Measurements from ENCODE around the gene FHOD3.

FHOD3 gene

DNA sequence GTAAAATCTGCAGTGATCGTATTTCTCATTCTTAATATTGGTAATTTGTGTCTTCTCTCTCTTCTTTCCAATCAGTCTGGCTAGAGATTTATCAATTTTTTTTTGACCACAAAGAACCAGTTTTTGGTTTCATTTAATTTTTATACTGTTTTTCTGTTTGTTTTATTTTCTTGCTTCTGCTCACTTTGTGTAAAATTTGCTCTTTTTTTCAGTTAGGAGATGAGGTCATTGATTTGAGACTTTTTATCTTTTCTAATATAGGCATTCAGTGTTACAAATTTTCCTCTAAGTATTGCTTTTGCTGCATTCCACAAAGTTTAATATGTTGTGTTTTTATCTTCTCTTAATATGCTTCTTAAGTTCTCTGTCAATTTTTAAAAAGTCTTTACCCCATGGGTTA is 370.8 kb downstream of the FHOD3 start:
- DNase-seq (ENCODE audit: low read depth) = no peak

DNA sequence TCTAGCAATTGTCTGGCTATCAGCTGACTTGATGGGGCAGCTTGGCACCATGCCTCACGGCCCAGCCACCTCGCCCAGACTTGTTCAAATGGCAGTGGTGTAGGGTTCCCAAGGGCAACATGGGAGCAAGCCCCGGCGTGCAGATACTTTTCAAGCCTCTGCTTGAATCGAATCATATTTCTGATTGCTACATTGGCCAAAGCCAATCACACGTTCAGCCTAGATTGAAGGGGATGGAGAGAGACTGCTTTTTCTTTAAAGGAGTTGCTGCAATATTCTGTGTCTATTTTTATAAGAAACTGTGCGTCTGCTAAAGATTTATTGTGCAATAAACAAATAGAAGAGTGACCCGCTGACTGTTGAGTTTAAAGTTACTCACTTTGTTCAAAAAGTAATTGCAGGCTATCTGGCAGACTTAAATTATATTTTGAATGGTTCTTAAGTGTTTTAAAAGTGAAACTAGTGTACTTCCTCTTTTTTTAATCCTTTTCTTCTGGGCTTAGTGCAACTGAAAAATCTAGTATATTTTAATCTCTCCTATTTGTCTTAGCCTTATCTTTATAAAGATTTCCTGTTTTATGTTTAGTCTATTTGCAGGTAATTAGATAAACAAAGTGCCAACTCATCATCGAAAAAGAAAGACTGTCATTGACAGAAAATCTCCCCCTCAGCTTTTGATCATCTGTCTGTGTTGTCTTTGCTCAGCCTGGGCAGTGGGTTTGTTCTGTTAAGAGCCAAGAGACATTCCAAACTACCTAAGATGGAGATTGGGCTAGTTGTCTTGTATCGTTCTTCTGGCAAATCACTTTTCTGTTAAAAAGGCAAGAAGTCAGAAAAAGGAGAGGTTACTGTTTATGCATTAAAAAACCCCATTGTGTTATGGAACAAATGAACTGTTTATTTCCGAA is 375.2 kb downstream of the FHOD3 start:
- DNase-seq (ENCODE audit: low read depth) = no peak

- DNase-seq (ENCODE audit: low read depth) = no peak
Measured at GRCh38 chr18:36673452-36673851, 375.9 kb downstream of the FHOD3 start.

GRCh38 chr18:36675076-36675475 is 377.6 kb downstream of the FHOD3 start:
- no peak for DNase-seq (ENCODE audit: low read depth)

- no peak for DNase-seq (ENCODE audit: low read depth)
Measured at GRCh38 chr18:36675542-36675941, 378.0 kb downstream of the FHOD3 start.

DNA sequence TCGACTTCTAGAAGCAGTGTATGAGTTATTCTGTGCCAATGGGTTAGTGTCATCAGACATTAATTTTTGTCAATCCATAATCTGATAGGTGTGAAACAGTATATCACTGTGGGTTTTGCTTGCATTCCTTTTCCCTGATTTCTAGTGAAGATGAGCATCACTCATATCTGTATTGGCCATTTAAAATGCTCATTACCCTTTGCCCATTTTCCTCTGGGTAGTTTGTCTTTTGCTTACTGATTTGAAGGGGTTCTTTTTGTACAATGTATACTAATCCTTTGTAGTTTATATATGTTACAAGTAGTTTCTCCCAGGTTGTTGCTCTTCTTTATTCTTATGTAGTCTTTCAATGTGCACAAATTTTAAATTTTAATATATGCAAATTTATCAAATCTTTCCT is 379.1 kb downstream of the FHOD3 start:
- DNase-seq (ENCODE audit: low read depth) = no peak

- DNase-seq (ENCODE audit: low read depth) = no peak
Measured at GRCh38 chr18:36680042-36680441, 382.5 kb downstream of the FHOD3 start.

- DNase-seq (ENCODE audit: low read depth) = no peak
Measured at GRCh38 chr18:36685580-36685979, 388.1 kb downstream of the FHOD3 start.

DNA sequence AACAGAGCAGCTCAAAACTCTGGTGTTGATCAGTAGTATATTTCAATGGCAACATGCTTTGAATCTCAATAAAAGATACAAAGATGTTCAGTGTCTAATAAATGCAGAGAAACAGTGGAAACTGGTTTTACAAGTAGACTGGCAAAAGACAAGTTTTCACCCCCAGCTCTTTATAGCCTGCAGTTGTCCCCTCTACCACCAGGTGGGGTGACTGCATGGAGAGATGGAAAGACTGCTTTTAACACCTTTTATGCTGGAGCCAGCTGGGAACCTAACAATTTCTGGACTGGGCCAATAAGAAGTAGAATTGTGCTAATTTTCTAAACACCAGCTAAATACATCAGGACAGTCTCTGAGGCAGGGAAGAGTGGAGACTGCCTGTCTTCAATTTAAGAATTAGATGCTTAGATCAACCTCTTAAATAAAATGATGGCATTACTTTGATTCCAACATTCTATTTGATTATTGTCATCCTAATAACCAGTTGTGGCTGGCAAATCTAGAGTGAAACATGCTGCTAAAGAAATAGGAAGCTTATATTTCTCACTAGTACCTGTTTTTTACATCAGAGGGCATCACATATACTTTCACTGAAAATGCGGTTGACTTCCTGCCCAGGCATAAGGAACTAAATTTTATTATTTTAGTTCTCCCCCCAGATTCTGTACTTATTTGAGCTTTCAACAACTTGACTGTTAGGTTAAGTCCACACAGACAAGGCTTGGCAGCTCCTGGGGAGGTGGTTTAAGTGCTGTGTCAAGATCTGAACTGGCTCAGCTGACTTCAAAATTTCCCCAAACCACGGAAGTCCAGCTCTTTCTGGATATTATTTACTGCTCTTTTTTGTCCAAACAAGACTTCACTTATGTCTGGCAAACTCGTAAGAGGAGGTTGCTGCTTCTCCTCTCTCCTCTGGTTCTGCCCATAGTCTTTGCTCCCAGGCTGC is 390.8 kb downstream of the FHOD3 start:
- peak; percentile 5 for DNase-seq (ENCODE audit: low read depth)

DNA sequence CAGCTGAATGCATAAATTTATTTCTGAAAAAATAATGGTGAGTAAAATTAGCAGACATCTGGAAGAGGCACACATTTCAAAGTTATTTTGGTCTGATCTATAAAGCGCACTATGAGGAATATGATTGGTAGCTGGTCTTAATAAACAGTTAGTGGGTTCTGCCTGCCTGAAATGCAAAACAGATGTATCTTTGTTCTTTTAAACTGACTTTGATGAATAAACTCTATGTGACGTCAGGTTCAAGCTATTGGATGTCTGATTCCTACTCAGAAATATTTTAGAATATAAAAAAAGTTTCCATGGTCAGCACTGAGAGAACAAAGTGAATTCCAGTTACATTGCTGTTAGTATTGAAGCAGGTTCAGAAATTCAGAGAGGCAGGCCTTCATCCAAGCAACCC is 394.9 kb downstream of the FHOD3 start:
- DNase-seq (ENCODE audit: low read depth) = no peak

DNA sequence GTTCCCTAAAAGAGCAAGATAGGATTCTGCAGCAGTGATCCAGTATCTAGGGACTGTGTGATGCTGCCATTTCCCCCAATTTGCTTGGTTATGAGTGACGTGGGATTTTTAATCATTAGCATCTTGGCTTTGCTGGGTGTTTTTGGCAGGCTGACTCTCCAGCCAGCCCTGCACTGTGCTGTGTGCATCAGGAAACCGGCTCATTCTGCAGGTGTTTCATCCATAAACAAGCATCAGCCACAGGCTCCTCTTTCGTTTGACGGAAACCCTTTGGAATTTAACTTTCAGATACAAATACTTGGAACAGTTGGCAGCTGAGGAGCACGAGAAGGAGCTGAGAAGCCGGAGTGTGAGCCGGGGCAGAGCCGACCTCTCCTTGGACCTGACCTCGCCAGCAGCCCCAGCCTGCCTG is 395.4 kb downstream of the FHOD3 start:
- no peak for DNase-seq (ENCODE audit: low read depth)

DNA sequence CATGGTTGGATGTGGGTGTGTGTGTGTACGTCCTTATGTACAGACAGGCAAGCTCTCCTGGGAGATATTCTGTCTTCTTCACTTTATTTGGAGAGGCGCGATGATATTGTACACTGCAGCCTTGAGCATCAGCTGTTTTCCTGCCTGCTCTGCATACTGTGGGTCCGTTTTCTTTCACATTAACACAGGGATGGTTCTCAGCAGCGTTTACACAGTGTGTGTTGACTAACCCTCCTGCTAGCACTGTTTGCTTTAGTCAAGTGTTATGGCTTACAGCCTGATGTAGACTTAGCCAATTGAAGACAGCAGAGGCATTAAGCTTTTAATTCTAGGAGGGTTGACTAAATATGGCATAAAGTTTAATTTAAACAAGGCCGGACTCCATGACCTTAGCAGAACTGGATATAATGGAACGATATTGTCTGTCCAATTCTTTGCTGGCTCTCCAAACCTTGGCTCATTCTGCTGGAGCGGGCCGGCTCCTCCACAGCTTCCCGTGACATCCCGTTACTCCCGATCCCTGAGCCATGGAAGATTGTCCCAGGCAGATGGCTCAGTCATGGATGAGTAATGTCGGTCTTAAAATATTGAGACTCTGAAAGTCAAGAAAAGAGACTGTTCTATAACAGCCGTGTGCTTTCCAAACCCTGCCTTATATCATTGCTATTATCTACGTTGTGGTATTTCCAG is 396.6 kb downstream of the FHOD3 start:
- no peak for DNase-seq (ENCODE audit: low read depth)

GRCh38 chr18:36695806-36696205 is 398.3 kb downstream of the FHOD3 start:
- no peak for DNase-seq (ENCODE audit: low read depth)

DNA sequence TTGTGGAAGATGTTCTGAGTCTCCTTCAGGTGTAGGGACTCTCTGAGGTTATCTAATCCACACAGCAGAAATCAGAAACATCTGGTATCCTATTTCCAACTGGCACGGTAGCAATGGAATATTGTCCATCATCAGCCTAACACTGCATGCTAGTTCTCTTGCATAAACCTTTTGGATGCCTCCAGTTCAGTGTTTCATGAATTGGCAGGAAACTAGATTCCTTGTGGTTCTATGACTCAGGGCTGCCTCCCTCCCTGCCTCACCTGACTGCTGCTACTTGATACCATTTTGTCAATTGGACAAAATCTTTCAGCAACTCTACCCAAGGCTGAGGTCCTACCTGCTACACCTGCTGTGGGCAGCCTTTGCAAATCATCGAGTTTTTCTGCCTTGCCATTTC is 400.4 kb downstream of the FHOD3 start:
- DNase-seq (ENCODE audit: low read depth) = no peak

GRCh38 chr18:36700955-36701354 is 403.4 kb downstream of the FHOD3 start:
- DNase-seq (ENCODE audit: low read depth) = no peak

DNA sequence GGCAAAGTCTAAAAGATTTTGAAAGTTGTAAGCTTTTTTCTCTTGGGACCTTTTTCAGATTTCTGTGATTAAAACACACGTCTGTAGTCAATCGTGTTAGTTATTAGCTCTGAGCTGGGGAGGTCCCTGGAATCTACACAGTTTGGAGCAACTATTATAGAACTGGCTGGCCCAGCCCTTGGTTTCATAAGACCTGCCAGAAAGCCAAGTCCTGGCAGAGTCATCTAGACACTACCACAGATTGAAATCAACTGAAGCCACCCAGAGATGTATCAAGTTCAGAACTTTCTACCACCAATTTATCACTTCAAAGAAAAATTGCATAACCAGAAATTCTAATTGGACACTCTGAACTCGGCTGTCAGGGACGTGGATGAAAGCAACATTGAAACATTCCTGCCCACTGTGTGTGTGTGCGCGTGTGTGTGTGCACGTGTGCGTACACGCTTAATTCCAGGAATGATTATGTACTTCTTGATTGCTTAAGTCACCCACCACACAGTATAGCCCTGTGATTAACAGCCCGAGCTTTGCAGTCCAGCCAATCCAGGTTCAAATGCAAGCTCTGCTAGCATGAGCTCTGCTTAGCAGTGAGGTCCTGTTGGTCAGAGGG is 405.0 kb downstream of the FHOD3 start:
- no peak for DNase-seq (ENCODE audit: low read depth)

- no peak for DNase-seq (ENCODE audit: low read depth)
Measured at GRCh38 chr18:36704156-36704555, 406.6 kb downstream of the FHOD3 start.

- no peak for DNase-seq (ENCODE audit: low read depth)
Measured at GRCh38 chr18:36706134-36706881, 408.8 kb downstream of the FHOD3 start.

DNA sequence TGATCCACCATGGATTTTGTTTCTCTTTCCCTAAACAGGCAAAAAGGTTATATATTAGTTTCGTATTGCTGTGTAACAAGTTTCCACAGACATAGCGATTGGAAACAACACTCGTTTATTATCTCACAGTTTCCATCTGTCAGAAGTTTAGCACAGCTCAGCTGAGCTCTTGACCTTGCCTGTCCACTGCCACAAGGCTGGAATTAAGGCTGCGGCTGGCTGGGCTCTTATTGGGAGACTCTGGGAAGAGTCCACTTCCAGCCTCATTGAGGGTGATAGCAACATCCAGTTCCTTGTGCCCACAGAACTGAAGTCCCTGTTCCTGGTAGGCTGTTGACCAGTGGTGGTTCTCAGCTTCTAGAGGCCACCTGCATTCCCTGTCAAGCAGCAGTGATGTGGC is 410.9 kb downstream of the FHOD3 start:
- no peak for DNase-seq (ENCODE audit: low read depth)

- no peak for DNase-seq (ENCODE audit: low read depth)
Measured at GRCh38 chr18:36709315-36709714, 411.8 kb downstream of the FHOD3 start.
